ENCODE data around the gene MOCS1. TPM values are rescaled to one million over a fixed set of nuclear protein-coding genes. Genes with fewer than 3 reads are reported as not detected.

Gene MOCS1
- total RNA-seq, 1 experiment from 2014 or later, result 22.7 TPM

GRCh38 chr6:39904946-39905639, 29.2 kb downstream of the MOCS1 start:
- DNase-seq (ENCODE audit: low read depth), result no peak

GRCh38 chr6:39903656-39904055, 30.6 kb downstream of the MOCS1 start:
- DNase-seq (ENCODE audit: low read depth), result no peak

- no peak for DNase-seq (ENCODE audit: low read depth)
These were observed 31.3 kb downstream of the MOCS1 start for GRCh38 chr6:39902786-39903465.

GRCh38 chr6:39902136-39902535, 32.1 kb downstream of the MOCS1 start:
- no peak for DNase-seq (ENCODE audit: low read depth)

- DNase-seq (ENCODE audit: low read depth), result no peak
These were observed 32.6 kb downstream of the MOCS1 start for GRCh38 chr6:39901670-39902069.

GRCh38 chr6:39901116-39901655, 33.1 kb downstream of the MOCS1 start:
- no peak for DNase-seq (ENCODE audit: low read depth)

GRCh38 chr6:39899554-39900295, 34.5 kb downstream of the MOCS1 start:
- DNase-seq (ENCODE audit: low read depth), result no peak

- DNase-seq (ENCODE audit: low read depth), result no peak
These were observed 35.6 kb downstream of the MOCS1 start for GRCh38 chr6:39898625-39899024.

GRCh38 chr6:39897698-39898097, 36.6 kb downstream of the MOCS1 start:
- DNase-seq (ENCODE audit: low read depth), result no peak

- DNase-seq (ENCODE audit: low read depth), result no peak
These were observed 37.6 kb downstream of the MOCS1 start for GRCh38 chr6:39896701-39897100.

GRCh38 chr6:39893286-39893685, 41.0 kb downstream of the MOCS1 start:
- no peak for DNase-seq (ENCODE audit: low read depth)

- DNase-seq (ENCODE audit: low read depth), result peak; percentile 64
These were observed 41.7 kb downstream of the MOCS1 start for GRCh38 chr6:39892490-39893129.

GRCh38 chr6:39891976-39892375, 42.3 kb downstream of the MOCS1 start:
- DNase-seq (ENCODE audit: low read depth), result no peak

GRCh38 chr6:39891353-39891752, 42.9 kb downstream of the MOCS1 start:
- DNase-seq (ENCODE audit: low read depth), result no peak

GRCh38 chr6:39889229-39889628, 45.0 kb downstream of the MOCS1 start:
- DNase-seq (ENCODE audit: low read depth), result no peak

- DNase-seq (ENCODE audit: low read depth), result peak; percentile 88
These were observed 46.4 kb downstream of the MOCS1 start for GRCh38 chr6:39887692-39888450.

GRCh38 chr6:39886871-39887270, 47.4 kb downstream of the MOCS1 start:
- no peak for DNase-seq (ENCODE audit: low read depth)

- no peak for DNase-seq (ENCODE audit: low read depth)
These were observed 48.6 kb downstream of the MOCS1 start for GRCh38 chr6:39885691-39886090.

GRCh38 chr6:39884696-39885095, 49.6 kb downstream of the MOCS1 start:
- DNase-seq (ENCODE audit: low read depth), result peak; percentile 36

- peak; percentile 83 for DNase-seq (ENCODE audit: low read depth)
These were observed 51.7 kb downstream of the MOCS1 start for GRCh38 chr6:39882531-39882899.
